GM19240 (cell line): Measurements from ENCODE around the gene NUDCD2.
"Not testable (repeated sequence)": the region's sequence is repeated elsewhere in the genome, so short reads cannot be mapped to it uniquely, and the experiment has no call there.

ENCODE experiments used
- DNase-seq: peaks from one replicate; pipeline ENCODE4 v3.0.0; 2011; ENCODE audit warnings: low spot score; ENCODE audit not compliant: insufficient read length

NUDCD2 gene

GRCh38 chr5:163433271-163433670 is 26.6 kb downstream of the NUDCD2 start:
- no peak for DNase-seq

GRCh38 chr5:163432544-163432943 is 27.4 kb downstream of the NUDCD2 start:
- DNase-seq, result no peak

DNA sequence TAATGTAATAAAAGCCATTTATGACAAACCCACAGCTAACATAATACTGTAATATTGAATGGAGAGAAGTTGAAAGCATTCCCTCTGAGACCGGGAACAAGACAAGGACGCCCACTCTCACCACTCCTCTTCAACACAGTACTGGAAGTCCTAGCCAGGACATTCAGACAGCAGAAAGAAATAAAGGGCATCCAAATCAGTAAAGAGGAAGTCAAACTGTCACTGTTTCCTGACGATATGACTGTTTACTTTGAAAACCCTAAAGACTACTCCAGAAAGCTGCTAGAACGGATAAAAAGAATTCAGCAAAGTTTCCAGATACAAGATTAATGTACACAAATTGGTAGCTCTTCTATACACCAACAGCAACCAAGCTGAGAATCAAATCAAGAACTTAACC is 33.8 kb downstream of the NUDCD2 start:
- not testable (repeated sequence) for DNase-seq

DNA sequence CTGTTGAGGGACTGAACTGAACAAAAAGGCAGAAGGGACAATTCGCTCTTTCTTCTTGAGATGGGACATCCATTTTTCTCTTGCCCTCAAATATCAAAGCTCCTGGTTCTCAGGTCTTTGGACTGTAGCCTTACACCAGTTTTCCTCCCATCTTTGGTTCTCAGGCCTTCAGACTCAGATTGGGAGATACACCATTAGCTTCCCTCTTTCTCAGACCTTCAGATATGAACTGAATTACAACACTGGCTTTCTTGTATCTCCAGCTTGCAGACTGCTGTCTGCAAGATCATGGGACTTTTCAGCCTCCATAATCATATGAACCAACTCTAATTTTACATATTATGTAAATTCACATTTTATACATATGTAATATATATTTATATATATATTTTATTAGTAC is 35.1 kb downstream of the NUDCD2 start:
- no peak for DNase-seq

DNA sequence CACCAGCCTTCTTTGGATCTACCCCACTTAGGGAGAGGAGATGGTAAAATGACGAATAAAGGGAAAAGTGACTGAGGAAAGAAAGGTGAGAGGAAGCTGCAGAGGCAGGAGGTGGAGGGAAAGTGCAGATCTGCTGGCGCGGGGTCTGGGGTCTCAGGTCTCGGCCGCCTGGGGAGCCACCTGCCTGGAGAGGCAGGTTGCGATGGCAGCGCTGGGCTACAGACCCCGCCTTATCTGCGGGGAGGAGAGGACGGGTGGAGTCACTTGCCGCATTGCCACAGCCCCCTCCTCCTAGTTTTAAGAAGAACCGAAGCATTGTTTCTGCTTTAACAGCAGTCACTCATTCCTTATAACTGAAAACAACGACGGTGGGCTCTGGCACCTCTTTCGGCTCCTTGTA is 44.2 kb downstream of the NUDCD2 start:
- DNase-seq, result not testable (repeated sequence)

GRCh38 chr5:163410505-163410904 is 49.4 kb downstream of the NUDCD2 start:
- no peak for DNase-seq

DNA sequence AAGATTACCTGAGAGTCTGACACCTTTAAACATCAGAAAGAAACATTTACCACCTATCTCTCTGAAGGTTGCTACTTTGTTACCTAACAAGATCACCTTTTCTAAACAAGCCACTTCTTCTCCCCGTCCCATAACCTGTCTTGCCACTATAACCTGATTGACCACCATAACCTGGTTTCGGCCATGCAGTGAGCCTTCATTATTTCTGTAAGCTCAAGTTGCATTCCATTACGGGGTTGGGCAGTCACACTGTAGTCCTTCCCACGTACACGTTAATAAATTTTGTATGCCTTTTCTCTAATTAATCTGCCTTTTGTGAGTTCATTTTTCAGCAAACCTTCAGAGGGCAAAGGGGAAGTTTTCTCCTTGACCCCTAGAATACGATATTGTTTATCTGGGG is 50.5 kb downstream of the NUDCD2 start:
- DNase-seq, result no peak

DNA sequence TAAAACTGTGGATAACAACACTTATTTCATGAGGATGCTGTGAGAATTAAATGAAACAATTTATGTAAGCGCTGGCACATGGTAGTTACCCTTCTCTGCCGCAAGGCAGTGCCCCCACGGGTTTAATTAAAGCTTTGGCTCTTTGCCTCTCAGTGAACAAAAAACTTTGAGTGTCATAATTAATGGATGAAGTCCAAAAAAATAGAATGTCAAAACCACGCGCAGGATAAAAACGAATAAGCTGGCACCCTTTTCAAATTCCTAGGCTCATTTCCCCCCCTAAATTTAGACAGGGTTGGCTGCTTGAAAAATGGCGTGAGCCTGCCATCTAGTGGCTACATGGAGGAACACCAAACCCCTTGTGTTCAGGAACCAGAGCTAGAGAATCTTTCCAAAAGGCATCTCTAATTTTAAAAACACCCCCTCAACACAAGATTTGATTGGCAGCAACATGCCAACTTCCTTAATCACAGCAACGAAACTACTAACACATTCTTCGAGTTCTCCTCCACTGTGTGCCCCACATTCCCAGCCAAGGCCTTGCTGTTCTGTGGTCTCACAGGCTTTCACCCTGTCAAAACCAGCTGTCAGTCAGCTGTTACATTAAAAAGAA is 51.5 kb downstream of the NUDCD2 start:
- DNase-seq, result peak; percentile 4

- DNase-seq, result peak; percentile 0
These were observed 52.8 kb downstream of the NUDCD2 start for GRCh38 chr5:163407034-163407655.

DNA sequence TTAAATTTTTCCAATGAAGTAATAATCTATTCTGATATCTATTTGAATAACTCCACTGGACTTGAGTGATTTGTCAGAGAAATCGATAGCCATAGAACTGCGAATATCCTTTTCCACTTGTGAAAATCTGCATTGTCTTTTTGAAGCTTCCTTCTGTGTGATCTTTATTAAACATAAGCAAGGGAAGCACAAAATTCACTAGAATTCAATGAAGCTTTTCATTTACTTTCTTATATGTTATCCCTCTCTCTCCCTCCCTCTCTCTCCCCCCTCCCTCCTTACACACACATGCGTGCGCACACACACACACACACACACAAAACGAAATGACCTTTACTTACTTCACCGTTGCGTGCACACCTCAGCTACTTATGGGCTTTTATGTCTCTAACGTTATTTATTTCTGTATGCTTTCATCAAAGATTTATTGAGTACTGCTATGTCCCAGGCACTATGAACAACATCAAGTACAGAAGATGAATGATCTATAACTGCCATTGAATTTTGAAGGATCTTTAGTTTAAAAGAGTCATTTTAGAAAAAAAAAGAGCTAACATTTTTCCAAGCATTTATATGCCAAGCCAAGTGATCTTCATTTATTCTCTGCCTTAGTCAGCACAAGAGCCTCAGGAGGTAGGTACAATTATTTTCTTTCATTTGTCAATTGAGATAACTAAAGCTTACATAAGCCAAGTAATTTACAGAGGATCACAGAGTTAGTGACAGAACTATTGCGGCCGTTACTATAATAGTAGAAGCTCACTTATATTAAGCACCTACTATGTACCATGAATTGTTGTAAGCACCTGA is 55.3 kb downstream of the NUDCD2 start:
- DNase-seq, result no peak

- DNase-seq, result no peak
These were observed 57.9 kb downstream of the NUDCD2 start for GRCh38 chr5:163402007-163402406.

DNA sequence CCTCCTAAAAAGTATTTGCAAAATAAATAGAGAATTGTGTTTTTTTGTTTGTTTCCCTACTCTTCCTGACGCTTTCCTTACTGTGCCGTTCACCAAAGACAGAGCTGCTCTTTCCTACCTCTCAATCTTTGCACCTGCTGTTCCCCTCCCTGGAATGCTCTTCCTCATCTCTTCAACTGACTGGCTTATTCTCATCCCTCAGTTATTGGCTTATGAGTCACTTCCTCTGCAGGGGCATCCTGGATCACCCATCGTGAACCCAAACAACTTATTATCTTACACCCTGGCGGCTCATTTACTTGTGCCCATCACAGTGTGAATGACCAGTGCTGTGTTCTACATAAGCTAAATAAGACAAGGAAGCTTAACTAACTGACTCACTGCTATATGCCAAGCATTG is 58.6 kb downstream of the NUDCD2 start:
- DNase-seq, result no peak

GRCh38 chr5:163399923-163400322 is 60.0 kb downstream of the NUDCD2 start:
- no peak for DNase-seq

- DNase-seq, result no peak
These were observed 62.5 kb downstream of the NUDCD2 start for GRCh38 chr5:163397354-163397753.

GRCh38 chr5:163396818-163397340 is 63.0 kb downstream of the NUDCD2 start:
- DNase-seq, result not testable (repeated sequence)
